Measurements from ENCODE around the gene KRTAP4-5. TPM values are rescaled to one million over a fixed set of nuclear protein-coding genes. Genes with fewer than 3 reads are reported as not detected.
"Not testable (repeated sequence)": the region's sequence is repeated elsewhere in the genome, so short reads cannot be mapped to it uniquely, and the experiment has no call there.

The KRTAP4-5 gene
- total RNA-seq (ENCODE audit: low replicate concordance) = not detected in 2 replicates

DNA sequence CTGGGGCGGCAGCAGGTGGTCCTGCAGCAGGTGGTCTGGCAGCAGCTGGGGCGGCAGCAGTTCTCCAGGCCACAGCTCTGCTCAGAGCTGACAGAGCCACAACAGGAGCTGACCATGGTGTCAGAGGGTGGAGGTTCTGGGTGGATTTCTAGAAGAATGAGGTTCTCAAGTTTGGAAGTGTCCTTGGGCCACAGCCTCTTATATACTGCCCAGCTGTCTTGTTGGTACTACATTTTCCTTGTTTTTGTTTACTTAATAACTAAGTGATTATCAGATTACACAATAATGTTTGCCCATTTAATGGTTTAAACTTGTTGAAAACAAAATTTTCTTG, at the start of gene KRTAP4-5:
TSS of gene KRTAP4-5 (minus strand) at position 174 of the 334 bp plus-strand sequence. CDS start at position 116, 58 bp downstream.
- TF ChIP-seq, protein P1, sequence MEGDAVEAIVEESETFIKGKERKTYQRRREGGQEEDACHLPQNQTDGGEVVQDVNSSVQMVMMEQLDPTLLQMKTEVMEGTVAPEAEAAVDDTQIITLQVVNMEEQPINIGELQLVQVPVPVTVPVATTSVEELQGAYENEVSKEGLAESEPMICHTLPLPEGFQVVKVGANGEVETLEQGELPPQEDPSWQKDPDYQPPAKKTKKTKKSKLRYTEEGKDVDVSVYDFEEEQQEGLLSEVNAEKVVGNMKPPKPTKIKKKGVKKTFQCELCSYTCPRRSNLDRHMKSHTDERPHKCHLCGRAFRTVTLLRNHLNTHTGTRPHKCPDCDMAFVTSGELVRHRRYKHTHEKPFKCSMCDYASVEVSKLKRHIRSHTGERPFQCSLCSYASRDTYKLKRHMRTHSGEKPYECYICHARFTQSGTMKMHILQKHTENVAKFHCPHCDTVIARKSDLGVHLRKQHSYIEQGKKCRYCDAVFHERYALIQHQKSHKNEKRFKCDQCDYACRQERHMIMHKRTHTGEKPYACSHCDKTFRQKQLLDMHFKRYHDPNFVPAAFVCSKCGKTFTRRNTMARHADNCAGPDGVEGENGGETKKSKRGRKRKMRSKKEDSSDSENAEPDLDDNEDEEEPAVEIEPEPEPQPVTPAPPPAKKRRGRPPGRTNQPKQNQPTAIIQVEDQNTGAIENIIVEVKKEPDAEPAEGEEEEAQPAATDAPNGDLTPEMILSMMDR (IDR thresholded peaks at IDR 0.05; ENCODE audit: insufficient read depth, low read length) = no peak
- DNase-seq (ENCODE audit: low read depth) = no peak
- H3K4me3 ChIP-seq (ENCODE audit: low read depth, low read length) = no peak within 1 kb of the TSS

- DNase-seq (ENCODE audit: low read depth) = no peak
- TF ChIP-seq, protein P1 (IDR thresholded peaks at IDR 0.05; ENCODE audit: insufficient read depth, low read length) = no peak
- H3K4me3 ChIP-seq (ENCODE audit: low read depth, low read length) = no peak overlapping the region
Measured at GRCh38 chr17:41196068-41196467, 46.4 kb upstream of the KRTAP4-5 start.

DNA sequence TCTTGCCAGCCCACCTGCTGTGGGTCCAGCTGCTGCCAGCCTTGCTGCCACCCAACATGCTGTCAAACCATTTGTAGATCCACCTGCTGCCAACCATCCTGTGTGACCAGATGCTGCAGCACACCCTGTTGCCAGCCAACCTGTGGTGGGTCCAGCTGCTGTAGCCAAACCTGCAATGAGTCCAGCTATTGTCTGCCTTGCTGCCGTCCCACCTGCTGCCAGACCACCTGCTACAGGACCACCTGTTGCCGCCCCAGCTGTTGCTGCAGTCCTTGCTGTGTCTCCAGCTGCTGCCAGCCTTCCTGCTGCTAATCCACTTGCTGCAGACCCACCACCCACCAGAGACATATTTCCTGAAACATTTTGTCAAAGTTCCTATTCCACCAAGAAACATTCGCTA, 40.7 kb upstream of the KRTAP4-5 start:
- H3K4me3 ChIP-seq (ENCODE audit: low read depth, low read length) = no peak overlapping the region
- TF ChIP-seq, protein P1 (IDR thresholded peaks at IDR 0.05; ENCODE audit: insufficient read depth, low read length) = no peak
- no peak for DNase-seq (ENCODE audit: low read depth)

- not testable (repeated sequence) for DNase-seq (ENCODE audit: low read depth)
Measured at GRCh38 chr17:41189837-41190318, 40.3 kb upstream of the KRTAP4-5 start, which contains the start of gene KRTAP9-1. Gene KRTAP9-1, plus strand, starts transcription at chr17:41189887. Its CDS starts 0 bp downstream, at chr17:41189887.

DNA sequence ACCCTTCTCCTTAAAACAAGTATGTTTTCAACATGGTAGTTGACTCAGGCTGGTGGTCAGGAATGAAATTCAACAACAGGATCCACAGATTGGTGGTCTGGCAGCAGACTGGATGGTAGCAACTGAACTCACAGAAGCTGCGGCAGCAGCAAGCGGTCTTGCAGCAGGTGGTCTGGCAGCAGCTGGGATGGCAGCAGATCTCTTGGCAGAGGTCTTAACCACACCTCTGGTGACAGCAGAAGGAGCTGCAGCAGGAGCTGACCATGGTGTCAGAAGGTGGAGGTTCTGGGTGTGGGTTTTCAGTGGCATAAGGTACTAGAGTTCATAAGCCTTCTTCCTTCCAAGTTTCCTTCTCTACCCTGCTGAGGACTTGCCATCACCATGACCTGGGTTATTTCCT, 37.2 kb upstream of the KRTAP4-5 start:
- TF ChIP-seq, protein P1 (IDR thresholded peaks at IDR 0.05; ENCODE audit: insufficient read depth, low read length) = no peak
- no peak for DNase-seq (ENCODE audit: low read depth)
- no peak overlapping the region for H3K4me3 ChIP-seq (ENCODE audit: low read depth, low read length)

More at GRCh38 chr17:41189837-41190318, 40.3 kb upstream of the KRTAP4-5 start, which contains the start of gene KRTAP9-1:
- not testable (repeated sequence) for H3K4me3 ChIP-seq (ENCODE audit: low read depth, low read length)

- TF ChIP-seq, protein P1 (IDR thresholded peaks at IDR 0.05; ENCODE audit: insufficient read depth, low read length) = no peak
- H3K4me3 ChIP-seq (ENCODE audit: low read depth, low read length) = no peak overlapping the region
- DNase-seq (ENCODE audit: low read depth) = no peak
Measured at GRCh38 chr17:41185001-41185400, 35.4 kb upstream of the KRTAP4-5 start.

- no peak for DNase-seq (ENCODE audit: low read depth)
- H3K4me3 ChIP-seq (ENCODE audit: low read depth, low read length) = no peak within 1 kb of the TSS
Measured at GRCh38 chr17:41184480-41184961, 34.9 kb upstream of the KRTAP4-5 start, which contains the start of gene KRTAP4-1. Gene KRTAP4-1, minus strand, starts transcription at chr17:41184911. Its CDS starts 57 bp downstream, at chr17:41184854.

More at GRCh38 chr17:41184480-41184961, 34.9 kb upstream of the KRTAP4-5 start, which contains the start of gene KRTAP4-1:
- TF ChIP-seq, protein P1 (IDR thresholded peaks at IDR 0.05; ENCODE audit: insufficient read depth, low read length) = no peak

All from fibroblast of the aortic adventitia (primary cell).